ENCODE measurements around the gene KIAA0753.
A peak's percentile ranks its signal among the peaks of the same experiment; 100 is the strongest.
"Not testable (repeated sequence)": the region's sequence is repeated elsewhere in the genome, so short reads cannot be mapped to it uniquely, and the experiment has no call there.

The KIAA0753 gene

DNA sequence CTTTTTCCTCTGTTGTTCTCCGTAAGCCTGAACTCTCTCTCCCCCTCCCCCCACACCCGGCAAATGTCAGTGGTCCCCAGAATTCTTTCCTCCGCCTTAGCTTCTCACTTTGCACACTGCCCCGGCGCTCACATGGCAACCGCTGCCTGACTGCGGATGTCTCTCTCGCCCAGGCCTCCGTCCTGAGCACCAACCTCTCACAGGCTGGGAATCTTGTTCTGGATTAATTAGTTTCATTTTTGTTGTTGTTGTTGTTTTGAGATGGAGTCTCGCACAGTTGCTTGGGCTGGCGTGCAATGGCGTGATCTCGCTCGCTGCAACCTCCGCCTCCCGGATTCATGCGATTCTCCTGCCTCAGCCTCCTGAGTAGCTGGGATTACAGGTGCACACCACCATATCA is 27.7 kb upstream of the KIAA0753 start:
- no peak for DNase-seq

DNA sequence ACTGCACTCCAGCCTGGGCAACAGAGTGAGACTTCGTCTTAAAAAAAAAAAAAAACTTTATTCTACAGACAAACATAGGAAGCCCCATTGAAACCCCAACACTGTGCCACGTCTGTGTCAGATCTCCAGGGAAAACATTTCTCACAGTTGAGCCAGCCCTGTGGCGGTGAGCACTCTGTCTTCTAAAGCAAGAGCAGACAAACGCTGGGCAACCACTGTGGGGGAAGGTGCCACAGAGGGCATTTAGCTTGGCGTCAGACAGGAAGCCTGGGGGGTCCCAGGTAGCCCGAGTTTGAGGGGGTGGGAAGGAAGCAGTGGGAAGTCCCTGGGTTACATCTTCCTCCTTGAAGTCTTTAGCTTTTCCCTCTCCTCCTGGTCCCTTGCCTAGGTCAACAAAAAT is 27.0 kb upstream of the KIAA0753 start:
- DNase-seq, result no peak

DNA sequence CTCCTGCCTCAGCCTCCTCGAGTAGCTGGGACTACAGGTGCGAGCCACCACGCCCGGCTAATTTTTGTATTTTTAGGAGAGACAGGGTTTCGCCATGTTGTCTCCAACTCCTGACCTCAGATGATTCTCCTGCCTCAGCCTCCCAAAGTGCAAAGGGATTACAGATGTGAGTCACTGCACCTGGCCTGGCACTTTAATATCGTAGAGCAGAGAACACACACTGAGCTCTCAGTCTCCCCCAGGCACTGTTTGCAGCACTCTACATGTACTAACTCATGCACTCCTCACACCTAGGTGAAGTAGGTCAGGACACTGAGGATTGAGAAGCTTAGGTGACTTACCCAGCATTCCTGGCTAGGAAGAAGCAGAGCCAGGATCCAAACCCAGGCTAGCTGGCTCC is 26.0 kb upstream of the KIAA0753 start:
- DNase-seq, result no peak

DNA sequence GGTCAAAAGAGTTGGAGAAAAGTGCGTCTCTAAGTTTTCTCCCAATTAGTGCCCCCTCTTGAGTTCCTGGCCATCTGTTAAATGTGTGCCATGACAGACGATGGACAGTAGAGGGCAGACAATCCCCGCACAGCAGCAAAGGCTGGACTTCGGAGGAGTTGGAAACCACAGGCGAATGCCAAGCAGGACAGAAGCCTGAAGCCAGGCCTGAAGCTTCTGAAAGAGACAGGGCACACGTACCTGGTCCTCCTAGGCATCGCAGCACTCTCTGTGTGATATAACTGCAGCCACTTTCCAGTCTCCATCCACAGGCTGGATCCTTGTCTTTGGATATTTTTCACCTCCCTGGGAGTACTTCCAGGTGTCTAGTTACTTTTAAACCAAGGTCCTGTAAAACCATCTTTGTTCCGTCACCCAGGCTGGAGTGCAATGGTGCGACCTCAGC is 25.6 kb upstream of the KIAA0753 start:
- DNase-seq, result peak; percentile 40

DNA sequence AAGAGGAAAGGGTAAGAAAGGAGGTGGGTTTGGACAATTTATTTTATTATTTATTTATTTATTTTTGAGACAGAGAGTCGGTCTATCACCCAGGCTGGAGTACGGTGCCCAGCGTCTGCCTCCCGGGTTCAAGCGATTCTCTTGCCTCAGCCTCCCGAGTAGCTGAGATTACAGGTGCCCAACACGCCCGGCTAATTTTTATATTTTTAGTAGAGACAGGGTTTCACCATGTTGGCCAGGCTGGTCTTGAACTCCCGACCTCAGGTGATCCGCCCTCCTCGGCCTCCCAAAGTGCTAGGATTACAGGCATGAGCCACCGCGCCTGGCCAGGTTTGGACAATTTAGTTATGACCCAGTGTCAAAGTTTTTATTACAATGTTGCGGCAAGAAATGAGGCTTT is 22.7 kb upstream of the KIAA0753 start:
- not testable (repeated sequence) for DNase-seq

DNA sequence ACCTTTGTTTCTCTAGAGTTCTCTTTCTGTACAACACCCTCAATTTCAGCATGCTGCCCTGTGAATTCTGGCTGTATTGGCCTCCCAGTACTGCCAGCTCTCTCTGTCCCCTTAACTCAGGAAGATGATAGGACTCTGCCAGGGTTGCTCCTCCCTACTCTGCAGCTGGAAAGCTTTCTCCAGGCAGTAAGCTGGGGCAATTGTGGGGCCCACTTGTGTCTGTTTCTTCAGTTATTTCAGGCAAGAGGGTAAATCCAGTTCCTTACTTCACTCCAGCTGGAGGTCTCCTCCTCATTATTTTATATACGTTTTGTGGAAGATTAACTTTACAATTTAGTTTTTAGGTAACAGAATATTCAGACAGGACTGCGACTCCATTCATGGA is 20.9 kb upstream of the KIAA0753 start:
- no peak for DNase-seq

DNA sequence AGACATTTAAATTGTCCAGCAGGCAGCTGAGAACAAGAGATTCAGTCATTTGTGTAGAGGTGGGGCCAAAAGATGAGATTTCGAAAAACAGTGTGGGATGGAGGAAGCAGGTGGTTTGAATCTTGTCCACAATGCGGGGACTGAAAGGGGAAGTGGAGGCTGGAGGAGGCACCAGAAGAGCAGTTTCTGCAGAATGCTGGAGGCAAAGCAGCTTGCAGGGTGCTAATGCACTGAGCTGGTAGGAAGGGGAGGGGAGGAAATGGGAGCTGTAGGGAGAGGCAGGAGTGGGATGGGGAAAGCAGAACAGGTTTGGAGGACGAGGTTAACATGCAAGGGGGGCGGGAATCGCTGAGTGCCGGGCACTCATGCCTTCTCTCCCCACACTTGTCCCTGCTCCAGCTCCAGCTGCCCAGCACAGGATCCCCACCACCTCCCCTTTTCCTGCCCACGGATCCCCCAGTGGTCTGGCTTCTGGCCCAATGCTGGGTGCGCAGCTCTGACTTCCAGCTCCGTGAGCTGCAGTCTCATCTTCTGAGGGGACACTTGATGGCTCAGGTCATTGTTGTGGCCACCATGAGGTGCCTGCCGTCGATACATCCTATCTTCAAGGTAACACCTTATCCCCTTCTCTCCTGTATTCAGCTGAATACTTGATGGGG is 20.4 kb upstream of the KIAA0753 start:
- no peak for DNase-seq

DNA sequence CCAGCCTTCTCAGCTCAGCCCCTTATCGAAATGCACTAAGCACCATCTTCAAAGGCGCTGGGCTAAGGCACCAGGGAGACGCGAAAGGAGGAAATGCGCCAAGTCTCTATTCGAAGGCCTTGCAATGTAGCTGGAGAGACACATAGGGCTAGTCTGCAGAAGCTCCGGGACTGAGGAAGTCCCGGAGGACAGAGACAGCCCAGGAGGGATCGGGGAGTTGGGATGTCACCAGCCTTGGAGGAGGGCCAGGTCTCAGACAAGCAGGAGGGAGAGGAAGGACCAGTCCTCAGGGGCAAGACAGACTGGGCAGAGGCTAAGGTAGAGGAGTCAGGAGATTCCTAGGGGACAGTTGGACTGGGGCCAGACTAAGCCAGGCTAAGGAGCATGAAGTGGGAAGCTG is 19.6 kb upstream of the KIAA0753 start:
- no peak for DNase-seq

DNA sequence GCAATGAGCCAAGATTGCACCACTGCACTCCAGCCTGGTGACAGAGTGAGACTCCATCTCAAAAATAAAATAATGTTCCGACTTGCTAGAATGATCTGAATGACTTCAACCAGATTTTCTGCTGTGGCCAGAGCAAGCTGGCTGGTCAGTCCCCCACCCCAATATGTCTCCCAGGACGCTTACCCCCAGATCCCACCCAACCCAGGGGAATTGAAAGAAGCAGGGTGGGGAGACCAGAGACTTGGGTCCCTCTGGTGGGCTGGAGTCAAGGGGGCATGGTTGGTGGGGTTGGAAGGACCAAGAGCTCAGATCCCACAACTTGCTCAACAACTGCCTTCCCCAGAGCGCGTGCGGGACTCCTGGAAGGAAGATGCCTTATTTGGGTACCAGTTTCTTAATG is 17.9 kb upstream of the KIAA0753 start:
- DNase-seq, result not testable (repeated sequence)

DNA sequence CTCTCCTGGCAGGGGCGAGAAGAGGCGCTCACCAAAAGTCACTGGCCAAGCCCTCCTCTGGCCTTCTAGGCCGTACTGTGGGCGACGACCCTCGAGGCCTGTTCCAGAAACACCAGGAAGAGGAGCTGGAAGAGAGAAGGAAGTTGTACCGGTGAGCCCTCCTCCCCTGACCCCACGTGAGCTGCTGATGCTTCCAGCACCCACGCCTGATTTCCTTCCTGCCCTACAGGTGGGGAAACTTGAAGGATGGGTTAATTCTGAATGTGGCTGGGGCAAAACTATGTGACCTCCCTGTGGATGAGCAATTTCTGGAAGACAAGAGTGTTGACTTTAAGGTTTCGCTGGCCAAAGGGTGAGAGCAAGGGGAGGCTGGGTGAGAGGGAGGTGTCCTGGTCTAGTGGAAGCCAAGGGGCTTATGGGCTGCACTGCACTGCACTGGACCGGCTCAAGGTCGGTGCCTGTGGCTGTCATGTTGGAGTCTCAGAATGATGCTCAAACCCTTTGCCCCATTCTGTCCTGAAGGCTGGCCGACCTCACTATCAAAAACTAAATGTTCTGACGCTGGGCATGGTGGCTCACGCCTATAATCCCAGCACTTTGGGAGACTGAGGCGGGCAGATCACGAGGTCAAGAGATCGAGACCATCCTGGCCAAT is 17.2 kb upstream of the KIAA0753 start:
- DNase-seq, result no peak

DNA sequence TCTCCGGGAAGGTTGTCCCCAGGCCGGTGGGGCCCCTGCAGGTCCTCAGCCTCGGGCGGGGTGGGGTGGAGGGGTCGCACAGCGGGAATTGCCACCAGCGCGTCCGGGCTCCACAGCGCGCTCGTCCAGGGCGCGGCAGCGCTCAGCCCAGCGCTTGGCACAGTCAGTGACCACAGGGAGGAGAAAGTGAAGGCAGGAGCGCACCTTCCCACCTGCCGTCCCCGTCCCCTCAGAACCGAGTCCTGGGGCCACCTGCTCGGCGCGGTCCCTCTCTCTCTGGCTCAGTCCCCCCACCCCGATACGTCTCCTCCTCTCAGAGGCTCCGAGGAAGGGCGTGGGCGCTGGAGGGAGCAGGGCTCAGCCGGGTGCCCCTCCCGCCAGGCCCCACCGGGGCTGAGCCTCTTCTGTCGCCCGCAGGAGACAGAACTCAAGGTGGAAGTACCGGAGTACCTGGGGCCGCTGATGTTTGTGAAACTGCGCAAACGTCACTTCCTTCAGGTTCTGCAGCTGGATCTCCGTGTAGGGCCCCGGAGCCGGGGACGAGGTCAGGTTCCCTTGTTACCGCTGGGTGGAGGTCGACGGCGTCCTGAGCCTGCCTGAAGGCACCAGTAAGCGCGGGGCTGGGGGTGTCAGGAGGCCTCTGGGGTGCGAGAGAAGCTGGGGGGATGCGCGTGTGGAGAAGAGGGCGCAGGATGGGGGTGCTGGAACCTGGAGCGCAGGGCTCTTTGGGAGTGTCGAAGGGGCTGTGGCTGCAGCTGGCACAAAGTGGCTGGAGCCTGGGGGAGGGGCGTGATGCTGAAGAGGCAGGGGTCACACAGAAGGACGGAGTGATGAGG is 16.5 kb upstream of the KIAA0753 start:
- peak; percentile 68 for DNase-seq

DNA sequence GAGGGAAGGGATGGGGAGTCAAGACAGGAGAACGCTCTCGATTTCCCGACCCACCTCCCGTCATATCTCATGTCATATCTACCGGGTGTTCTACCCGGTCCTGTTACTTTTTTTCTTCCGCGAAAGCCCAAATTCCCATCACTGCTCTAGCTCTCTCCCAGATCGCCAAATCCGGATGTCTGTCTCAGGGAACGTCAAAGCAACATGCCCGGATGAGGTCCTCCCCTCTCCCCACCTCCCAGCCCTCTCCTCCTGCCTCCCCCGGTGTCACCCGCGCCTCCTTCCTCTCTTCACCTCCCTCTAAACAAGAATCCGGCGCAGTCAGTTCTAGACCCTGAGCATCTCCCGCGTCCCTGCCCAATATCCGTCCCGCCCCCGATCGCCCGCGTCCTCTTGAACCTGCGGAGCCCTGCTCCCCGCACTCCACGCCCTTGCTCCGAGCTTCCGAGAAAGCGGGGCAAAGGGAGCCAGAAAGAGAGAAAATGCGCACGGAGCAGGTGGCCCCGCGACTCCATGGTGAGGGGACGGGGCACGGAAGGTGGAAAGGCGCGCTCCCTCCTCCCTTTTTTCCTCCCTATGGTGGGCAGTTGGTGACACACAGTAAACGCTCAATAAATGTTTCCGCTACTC is 15.3 kb upstream of the KIAA0753 start:
- not testable (repeated sequence) for DNase-seq

DNA sequence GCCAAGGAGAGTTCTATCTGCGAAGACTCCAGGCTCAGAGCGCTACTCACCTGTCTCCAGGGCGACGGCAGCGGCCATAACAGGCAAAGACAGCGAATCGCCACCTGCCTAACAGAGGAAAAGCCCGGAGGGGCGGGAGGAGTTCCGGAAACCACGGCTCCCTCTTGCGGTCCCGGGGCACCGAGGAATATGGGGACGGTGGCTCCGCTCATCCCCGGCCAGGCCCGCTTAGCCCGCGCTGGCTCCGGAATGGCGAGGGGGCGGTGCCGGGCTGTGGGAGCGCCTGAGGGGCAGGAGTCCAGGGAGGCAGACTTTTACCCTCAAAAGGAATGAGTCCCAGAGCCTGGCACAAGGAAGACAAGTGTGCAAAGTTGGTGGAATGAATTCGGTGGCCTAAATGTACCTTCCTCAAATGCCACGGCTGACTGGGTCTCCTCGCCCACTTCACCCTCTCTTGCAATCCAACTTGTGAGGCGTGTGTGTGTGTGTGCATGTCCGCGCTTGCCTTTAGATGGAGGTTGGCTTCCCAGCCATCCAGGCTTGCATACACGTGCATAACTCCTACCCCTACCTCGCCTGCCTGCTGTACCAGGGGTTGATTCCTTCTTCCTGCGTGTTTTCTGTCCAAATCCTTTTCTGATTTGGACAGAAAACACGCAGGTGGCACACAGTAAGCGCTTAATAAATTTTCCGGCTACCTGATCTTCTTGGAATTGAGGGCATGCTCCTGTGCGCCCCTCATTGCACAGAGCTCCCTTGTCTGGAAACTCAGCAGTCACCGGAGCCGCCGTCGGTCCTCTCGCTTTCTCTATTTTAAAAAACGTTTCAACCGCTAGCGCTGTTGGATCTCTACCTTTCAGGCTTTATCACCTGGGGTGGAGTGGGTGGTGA is 14.6 kb upstream of the KIAA0753 start:
- no peak for DNase-seq

DNA sequence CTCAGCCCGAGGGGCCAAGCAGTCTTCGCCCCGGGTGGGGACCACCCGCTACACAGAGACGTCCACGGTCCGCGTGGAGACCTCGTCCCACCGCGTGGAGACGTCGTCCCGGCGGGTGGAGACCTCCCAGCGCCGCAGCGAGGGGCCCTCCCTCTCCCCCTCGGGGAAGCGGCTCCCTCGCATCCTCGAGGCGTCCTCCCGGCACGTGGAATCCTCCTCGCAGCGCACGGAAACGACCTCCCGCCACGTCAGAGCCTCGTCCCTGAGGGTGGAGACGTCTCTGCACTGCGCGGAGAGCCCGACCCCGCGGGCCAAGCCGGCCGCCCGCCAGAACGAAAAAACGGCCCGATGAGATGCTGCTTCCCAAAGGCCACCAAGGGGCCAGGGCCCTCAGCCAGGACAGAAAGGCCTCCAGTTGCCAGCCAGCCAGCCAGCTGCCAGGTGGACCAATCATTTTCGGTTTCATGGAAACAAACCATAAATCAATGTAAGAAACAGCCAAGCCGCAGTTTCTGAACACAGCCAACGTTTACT is 11.5 kb upstream of the KIAA0753 start:
- DNase-seq, result peak; percentile 41

DNA sequence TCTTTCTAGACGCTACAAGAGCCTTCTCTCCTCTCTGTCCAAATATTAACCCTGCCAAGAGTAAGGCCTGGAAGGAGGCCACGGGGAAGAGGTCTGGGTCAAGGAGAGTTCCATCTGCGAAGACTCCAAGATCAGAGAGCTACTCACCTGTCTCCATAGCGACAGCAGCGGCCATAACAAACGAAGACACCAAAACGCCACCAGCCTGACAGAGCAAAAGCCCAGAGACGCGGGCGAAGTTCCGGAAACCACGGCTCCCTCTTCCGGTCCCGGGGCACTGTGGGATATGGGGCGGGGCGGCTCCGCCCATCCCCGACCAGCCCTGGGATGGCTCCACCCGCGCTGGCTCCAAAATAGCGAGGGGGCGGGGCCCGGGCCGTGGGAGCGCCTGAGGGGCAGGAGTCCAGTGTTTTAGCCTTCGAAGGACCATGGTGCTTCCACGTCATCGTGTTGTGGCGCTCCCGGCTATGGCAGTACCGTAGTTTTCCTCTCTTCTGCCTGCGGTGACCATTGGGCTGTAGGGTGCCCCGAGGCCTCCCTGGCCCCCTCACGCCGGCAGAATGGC is 10.9 kb upstream of the KIAA0753 start, which contains the start of the genes C17orf100 and MED31:
C17orf100 (plus strand) TSS at position 409 of the 565 bp plus-strand sequence; CDS start at position 561, 152 bp downstream.
MED31 (minus strand) TSS at position 252 of the 565 bp plus-strand sequence; CDS start at position 175, 77 bp downstream.
- peak; percentile 96 for DNase-seq

DNA sequence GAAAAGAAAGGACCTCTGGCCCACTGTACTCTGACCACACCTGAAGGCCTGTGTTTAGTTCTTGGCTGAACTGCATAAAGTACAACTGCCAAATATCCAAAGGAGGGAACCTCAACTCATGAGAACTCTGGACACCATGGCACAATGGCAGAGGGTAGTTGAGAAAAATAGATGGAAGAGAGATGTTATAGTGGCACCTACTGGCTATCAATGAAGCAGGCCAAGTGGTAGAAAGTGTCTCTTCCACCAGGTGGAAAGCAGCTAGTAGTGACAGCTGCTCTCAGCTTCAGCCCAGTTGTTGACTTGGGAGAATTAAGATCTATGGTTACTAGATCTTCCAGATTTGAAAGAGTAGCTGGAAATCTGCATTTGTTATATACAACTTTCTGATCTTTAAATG is 7.7 kb upstream of the KIAA0753 start:
- DNase-seq, result no peak

DNA sequence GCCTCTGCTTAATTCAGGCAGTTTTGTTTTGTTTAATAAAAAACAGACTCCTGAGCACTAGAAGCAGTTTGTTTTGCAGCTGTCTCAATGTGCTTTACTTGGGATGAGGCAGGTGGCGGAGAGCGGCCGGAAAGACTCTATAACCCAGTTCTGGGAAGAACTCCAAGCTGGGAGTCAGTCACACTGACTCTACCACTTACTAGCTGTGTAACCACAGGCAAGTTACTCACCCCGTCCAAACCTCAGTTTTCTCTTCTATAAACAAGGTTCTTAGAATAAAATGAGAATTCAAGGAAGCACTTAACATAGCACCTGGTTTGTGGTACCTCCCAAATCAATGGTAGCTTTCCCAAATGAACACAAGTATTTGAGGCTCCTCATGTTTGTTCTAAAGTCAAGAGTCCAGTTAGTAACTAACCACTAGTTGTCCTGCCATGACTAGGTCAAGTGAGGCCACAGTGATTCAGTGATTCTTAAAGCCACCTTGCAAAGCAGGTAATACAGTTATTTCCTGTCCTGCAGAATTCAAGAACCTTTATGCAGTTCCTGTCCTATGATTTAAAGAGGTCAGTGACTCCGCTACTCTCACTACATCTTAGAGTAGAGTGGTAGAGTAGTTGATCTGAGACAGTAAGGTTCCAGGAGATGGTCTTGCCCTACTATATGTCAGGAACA is 3.1 kb upstream of the KIAA0753 start:
- no peak for DNase-seq

DNA sequence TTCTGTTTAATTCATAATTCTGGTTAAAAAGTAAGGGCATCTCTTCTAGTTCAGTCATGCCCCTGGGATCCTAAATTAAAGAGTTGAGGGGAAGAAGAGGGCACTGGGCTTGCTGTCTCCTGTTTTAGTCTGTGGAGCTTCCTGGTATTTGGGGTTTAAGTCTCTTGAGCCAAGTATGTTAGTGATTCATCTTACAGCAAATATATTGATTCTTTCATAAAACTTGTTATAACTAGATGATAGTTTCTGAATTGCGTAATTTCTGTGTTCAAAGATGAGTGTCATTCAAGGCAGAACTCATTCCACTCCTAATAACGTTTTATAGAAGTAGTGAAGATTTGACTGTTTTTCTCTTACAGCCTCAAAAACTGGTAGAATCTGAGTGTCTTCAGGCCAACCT is 2.1 kb upstream of the KIAA0753 start:
- no peak for DNase-seq

DNA sequence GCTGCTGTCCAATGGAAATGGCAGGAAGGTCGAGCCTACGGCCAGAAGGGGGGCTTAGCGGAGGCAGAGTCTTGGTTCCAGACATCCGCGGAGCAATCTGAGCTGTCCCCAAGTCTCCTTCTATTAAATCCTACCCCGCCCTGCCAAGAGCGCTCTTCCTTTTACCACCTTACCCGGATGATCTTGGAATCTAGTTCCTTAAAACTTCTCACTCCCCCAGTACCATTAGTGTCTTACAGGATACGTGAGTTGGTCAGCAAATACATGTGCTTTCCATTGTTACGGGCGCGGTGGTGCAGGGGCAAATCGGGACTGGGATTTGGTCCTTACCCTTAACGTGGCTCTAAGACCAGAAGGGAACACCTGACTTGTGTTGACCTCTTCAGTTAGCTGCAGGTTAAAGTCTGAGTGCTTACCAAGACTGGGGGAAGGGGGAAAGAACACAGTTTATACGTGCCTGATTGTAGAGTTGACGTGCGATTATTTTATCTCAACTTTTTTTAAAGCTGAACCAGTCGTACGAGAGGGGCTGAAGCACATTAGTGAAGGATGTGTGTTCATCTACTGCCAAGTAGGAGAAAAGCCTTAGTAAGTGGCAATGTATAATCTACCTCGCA is 844 bp upstream of the KIAA0753 start:
- no peak for DNase-seq

All from stimulated activated CD4-positive, alpha-beta T cell treated with anti-CD3 and anti-CD28 coated beads, Interleukin-1b, Interleukin-23, amount 100 ng/mL, for 48 hours (primary cell).